Esophagus squamous epithelium (tissue), 5 donors: ENCODE measurements around the gene ACOT11. TPM values are rescaled to one million over a fixed set of nuclear protein-coding genes. Genes with fewer than 3 reads are reported as not detected.

Source experiments
- DNase-seq: peaks from one replicate; lab custom pipeline; 2025; lab: John Stamatoyannopoulos, UW
- H3K27ac ChIP-seq, 4 donors: fragments of 200-600 bp; sonication (generic); one replicate each; pipeline ENCODE4 v1.5.1; 2016 to 2019; ENCODE audit warnings: mild to moderate bottlenecking in 1 of 4
- H3K27me3 ChIP-seq, 4 donors: fragments of 200-600 bp; sonication (generic); 1 replicate in 3 of 4; 2 replicates in 1 of 4; pipeline versions ENCODE4 v1.5.1 to v1.6.0; 2017 to 2021; ENCODE audit warnings: antibody characterized with exemption in 1 of 4
- H3K36me3 ChIP-seq, 3 donors: fragments of 200-600 bp; sonication (generic); one replicate each; pipeline ENCODE4 v1.5.1; 2016 to 2019
- H3K4me1 ChIP-seq, 3 donors: fragments of 200-600 bp; sonication (generic); one replicate each; pipeline ENCODE4 v1.5.1; 2017 to 2019
- H3K4me3 ChIP-seq, 4 donors: fragments of 200-600 bp; sonication (generic); 1 replicate in 3 of 4; 2 replicates in 1 of 4; pipeline ENCODE4 v1.5.1; 2016 to 2019; ENCODE audit warnings: mild to moderate bottlenecking in 2 of 4, moderate library complexity in 1 of 4
- H3K9me3 ChIP-seq, 3 donors: fragments of 200-600 bp; sonication (generic); one replicate each; pipeline ENCODE4 v1.5.1; 2016 to 2019
- POLR2A ChIP-seq, 4 donors: fragments of 450-650 bp; IDR thresholded peaks; one replicate each; pipeline ENCODE4 v1.6.1; 2017; ENCODE audit warnings: antibody characterized with exemption in 4 of 4, mild to moderate bottlenecking in 4 of 4, moderate library complexity in 3 of 4
- WGBS, 2 donors: methylation state at CpG; one replicate each; pipeline ENCODE4 v1.1.5; 2018; 5-methylcytosine and 5-hydroxymethylcytosine counted together
- intact Hi-C: fragments of 100-400 bp; cut with DNase I; formaldehyde crosslinking; loops from one replicate; pipeline ENCODE4 v1.15.0; 2022
- total RNA-seq, 4 donors: library from RNA; depleted of rRNA; stranded (reverse); fragments of >200 nt; gene quantifications; one replicate each; pipeline ENCODE4 v1.1.0, GENCODE V29; 2016
- TF ChIP-seq, protein P1 (sequence below), 6 experiments: fragments of 450-650 bp in 4 of 6; fragments of 200-600 bp in 2 of 6; sonication (generic) in 2 of 6; IDR thresholded peaks; one replicate each; pipeline ENCODE4 v1.5.1; 2016 to 2019; ENCODE audit warnings: antibody characterized with exemption in 6 of 6, mild to moderate bottlenecking in 4 of 6, moderate library complexity in 4 of 6
- donor health status: DM: yes; HTN: yes; CAD: no.

Gene ACOT11
- total RNA-seq, 4 donors from 2014 or later = 10.1 to 33.9 (median 20.3) TPM

DNA sequence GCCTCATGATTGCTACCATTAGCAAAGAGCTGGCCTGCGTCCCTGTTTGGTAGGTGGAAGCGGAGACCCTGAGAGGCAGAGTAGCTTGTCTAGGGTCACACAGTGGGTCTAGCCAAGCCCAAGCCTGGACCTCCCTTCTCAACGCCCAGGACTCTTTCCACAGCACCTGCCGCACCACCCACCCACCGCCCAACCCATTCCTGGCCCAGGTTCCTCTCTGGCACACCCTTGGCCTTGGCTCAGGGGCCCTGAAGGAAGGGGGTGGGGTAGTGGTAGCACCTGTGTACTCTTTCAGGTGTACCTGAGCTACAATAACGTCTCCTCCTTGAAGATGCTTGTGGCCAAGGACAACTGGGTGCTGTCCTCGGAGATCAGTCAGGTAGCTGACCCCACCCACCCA lies 56.0 kb downstream of the ACOT11 start:
- intact Hi-C loops = no loop called here
- WGBS, 2 donors = 38 to 69% methylated on average over 2 to 6 of the region's 7 CpGs
- Histone ChIP-seq H3K4me3 (no peak overlapping the region), H3K27me3 (no peaks in the 10 kb centered on the region), H3K27ac (peak overlapping the region in 1 of 4 donors; percentile 20), H3K4me1 (peaks cover 5 to 17% (median 15%) of the 10 kb centered on the region in 3 donors), H3K36me3 (peaks cover 0 to 78% (median 0%) of the 10 kb centered on the region in 3 donors), H3K9me3 (no peaks in the 10 kb centered on the region)
- no peak for DNase-seq
- no peak for TF ChIP-seq POLR2A (IDR thresholded peaks at IDR 0.05)
- TF ChIP-seq, protein P1, sequence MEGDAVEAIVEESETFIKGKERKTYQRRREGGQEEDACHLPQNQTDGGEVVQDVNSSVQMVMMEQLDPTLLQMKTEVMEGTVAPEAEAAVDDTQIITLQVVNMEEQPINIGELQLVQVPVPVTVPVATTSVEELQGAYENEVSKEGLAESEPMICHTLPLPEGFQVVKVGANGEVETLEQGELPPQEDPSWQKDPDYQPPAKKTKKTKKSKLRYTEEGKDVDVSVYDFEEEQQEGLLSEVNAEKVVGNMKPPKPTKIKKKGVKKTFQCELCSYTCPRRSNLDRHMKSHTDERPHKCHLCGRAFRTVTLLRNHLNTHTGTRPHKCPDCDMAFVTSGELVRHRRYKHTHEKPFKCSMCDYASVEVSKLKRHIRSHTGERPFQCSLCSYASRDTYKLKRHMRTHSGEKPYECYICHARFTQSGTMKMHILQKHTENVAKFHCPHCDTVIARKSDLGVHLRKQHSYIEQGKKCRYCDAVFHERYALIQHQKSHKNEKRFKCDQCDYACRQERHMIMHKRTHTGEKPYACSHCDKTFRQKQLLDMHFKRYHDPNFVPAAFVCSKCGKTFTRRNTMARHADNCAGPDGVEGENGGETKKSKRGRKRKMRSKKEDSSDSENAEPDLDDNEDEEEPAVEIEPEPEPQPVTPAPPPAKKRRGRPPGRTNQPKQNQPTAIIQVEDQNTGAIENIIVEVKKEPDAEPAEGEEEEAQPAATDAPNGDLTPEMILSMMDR (IDR thresholded peaks at IDR 0.05) = no peak

DNA sequence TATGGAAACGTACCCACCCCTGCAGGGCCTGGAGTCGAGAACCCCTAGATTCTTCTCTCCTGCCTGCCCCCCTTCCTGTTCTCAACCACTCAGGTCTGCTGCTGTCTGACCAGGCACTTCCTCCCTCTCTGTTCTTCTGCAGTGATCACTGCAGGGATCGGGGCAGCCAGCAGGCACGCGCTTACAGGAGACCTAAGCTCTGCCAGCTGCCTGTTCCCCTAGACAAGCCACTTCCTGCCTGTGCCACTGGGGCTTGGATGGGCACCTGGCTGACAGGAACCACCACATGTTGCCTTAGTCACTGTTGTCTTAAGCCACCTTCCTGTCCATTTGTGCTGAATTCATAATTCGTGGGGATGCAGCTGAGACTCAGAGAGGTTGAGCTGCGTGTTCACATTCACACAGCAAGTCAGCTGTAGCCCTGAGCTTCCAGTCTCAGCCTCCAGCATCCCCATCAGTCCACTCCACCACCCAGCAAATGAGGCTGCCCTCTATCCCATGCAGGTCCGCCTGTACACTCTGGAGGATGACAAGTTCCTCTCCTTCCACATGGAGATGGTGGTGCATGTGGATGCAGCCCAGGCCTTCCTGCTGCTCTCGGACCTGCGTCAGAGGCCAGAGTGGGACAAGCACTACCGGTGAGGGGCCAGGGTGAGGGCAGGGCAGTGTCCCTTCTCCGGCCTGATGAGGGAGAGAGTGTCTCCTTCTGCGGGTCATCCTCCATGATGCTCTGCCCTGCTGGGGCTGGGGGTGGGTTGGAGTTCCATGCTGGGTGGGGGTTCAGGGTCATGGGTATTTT lies 56.7 kb downstream of the ACOT11 start:
- Histone ChIP-seq H3K9me3 (no peaks in the 10 kb centered on the region), H3K4me3 (no peak overlapping the region), H3K36me3 (peaks cover 0 to 79% (median 0%) of the 10 kb centered on the region in 3 donors), H3K27me3 (no peaks in the 10 kb centered on the region), H3K4me1 (peaks cover 5 to 17% (median 15%) of the 10 kb centered on the region in 3 donors), H3K27ac (peak overlapping the region in 1 of 4 donors; percentile 20)
- TF ChIP-seq, protein P1 (IDR thresholded peaks at IDR 0.05) = peak in 2 of 6 experiments; percentile 11 to 32
- TF ChIP-seq POLR2A (IDR thresholded peaks at IDR 0.05) = no peak
- intact Hi-C loops = no loop called here
- 20 to 62% methylated on average over 7 to 8 of the region's 13 CpGs for WGBS, 2 donors
- DNase-seq = no peak

DNA sequence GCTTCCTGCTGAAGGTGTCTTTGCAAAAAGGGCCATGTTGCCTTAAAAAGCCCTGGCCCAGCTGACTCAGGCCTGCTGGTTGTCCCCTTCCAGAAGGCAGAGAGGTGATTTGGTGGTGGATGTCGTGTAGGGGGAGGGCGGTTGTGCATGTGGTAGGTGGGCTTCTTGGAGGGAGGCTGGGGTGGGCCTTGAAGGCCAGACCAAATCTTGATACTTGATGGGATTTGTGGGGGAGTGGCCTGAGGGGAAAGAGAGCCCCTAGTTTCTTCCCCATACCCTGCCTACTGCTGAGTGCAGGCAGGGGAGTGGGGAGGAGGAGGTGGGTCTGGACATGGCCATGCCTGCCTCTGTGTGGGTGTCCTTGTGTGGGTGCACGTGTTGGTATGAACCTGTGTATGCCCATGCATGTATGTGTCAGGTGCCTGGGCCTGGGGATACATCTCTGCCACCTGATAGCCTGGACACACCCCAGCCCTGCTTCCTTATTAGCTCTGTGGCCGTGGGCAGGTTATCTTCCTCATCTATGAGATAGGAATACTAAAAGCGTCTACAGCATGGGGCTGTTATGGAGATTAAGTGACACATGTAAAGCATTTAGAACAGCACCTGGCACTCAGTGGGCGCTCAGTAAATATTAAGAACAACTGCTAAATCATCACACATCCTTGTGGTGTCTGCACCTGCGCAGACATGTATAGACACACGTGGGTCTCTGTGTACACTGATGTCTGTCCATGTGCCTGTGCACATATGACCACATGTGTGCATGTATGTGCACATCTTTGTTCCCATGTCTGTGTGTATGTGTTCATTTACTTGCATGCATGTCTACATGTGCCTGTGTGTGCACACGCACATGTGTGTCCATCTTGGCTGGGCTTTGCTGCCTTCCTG lies 58.3 kb downstream of the ACOT11 start:
- Histone ChIP-seq H3K27ac (no peak overlapping the region), H3K9me3 (no peaks in the 10 kb centered on the region), H3K36me3 (peaks cover 0 to 70% (median 0%) of the 10 kb centered on the region in 3 donors), H3K27me3 (no peaks in the 10 kb centered on the region), H3K4me1 (peaks cover 5 to 17% (median 15%) of the 10 kb centered on the region in 3 donors), H3K4me3 (no peak overlapping the region)
- 70 to 72% methylated on average over 7 to 9 of the region's 9 CpGs for WGBS, 2 donors
- TF ChIP-seq, protein P1 (IDR thresholded peaks at IDR 0.05) = no peak
- TF ChIP-seq POLR2A (IDR thresholded peaks at IDR 0.05) = no peak
- no peak for DNase-seq
- intact Hi-C loops = no loop called here

DNA sequence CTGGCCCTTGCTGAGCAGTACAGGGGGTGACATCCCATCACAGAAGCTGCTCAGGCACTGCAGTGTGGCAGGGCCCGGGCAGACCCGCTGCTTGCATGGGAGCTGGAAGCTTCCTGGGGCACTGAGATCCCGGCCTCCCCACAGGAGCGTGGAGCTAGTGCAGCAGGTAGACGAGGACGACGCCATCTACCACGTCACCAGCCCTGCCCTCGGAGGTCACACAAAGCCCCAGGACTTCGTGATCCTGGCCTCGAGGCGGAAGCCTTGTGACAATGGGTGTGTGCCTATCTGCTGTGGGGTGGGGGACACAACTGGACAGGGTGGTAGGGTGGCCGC lies 58.9 kb downstream of the ACOT11 start:
- WGBS, 2 donors = 68 to 80% methylated on average over 4 to 5 of the region's 13 CpGs
- intact Hi-C loops = no loop called here
- DNase-seq = no peak
- peaks cover 0 to 64% (median 0%) of the 10 kb centered on the region in 3 donors for H3K36me3 ChIP-seq
- no peaks in the 10 kb centered on the region for H3K9me3 ChIP-seq
- H3K27me3 ChIP-seq = no peaks in the 10 kb centered on the region
- no peak overlapping the region for H3K4me3 ChIP-seq
- no peak for TF ChIP-seq POLR2A (IDR thresholded peaks at IDR 0.05)
- TF ChIP-seq, protein P1 (IDR thresholded peaks at IDR 0.05) = no peak
- H3K4me1 ChIP-seq = peaks cover 5 to 17% (median 15%) of the 10 kb centered on the region in 3 donors
- H3K27ac ChIP-seq = no peak overlapping the region
